GM21515 (cell line): ENCODE data around the gene CDH18.
"Not testable (repeated sequence)": the region's sequence is repeated elsewhere in the genome, so short reads cannot be mapped to it uniquely, and the experiment has no call there.

Experiments used
- ATAC-seq: cut with Tn5 transposase; IDR thresholded peaks from one replicate; pipeline ENCODE4 v1.9.1; 2021; ENCODE audit not compliant: unreplicated experiment

CDH18 gene

DNA sequence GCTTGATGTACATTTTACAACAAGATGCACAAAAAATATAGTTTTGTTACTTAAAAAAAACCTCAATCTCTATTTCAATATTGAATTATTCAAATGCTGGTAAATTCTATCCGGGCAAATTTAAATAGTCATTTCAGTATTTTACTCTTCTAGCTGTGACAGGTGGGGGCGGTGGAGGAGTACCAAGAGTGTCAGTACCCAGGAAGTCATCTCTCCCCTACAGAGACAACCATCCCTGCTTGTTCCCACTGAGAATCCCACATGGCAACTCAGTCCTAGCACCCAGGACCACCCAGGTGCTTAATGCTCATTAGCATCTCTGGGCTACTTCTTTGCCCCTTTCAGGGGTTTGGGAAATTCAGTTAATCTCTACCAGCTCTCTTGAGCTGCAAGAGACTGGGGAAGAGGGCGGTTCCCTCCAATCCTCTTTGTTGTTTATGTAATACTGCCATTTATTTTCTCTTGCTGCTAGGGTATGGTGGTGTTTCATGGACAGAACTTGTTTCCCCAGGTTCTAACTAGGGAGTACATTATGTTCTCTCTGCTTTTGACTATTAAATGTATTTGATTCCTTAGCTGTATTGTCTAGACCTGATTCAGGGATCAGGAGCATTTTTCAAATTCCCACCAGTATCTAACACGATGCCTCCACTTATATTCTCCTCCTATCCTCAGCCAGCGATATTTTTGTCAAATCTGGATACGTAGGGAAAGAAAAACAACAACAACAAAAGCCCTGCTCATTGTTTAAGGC lies 122.5 kb downstream of the CDH18 start:
- no peak for ATAC-seq

DNA sequence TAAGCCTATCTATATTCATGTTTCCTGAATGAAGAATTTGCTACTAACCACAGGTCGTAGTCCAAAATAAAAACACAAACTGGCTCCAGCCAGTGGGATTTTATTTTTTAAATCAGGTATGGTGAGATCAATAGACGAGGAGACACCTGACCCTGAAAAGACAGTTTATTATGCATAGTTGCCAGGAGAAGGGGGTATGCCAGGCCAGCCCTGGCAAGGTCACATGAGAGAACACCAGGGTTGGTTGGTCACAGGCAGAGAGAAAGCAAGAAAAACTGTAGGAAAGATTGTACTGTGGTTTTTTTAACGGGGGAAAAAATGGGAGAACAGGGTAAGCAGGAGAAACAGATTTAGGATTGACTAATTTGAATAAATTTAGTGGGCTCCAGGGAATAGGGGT lies 125.3 kb downstream of the CDH18 start:
- ATAC-seq, result no peak

GRCh38 chr5:19859020-19859419 lies 129.0 kb downstream of the CDH18 start:
- ATAC-seq, result no peak

DNA sequence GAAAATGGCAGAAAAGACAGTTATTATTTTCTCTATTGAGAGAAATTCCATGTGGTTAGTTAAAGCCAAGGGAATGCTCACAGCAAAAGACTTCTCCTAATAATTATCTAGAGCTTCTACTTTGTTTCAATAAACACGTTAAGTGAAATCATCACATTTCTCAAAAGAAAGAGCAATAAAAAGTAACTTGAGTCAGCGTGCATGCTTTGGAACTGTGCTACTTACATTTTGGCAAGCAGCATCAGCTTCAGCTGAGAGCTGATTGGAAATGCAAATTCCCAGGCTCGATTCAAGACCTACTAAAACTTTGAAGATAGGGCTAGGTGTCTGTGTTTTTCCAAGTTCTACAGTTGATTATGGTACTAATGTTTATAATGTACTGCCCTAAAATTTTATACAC lies 132.1 kb downstream of the CDH18 start:
- ATAC-seq, result no peak

- no peak for ATAC-seq
Measured at GRCh38 chr5:19855453-19855852, 132.5 kb downstream of the CDH18 start.

DNA sequence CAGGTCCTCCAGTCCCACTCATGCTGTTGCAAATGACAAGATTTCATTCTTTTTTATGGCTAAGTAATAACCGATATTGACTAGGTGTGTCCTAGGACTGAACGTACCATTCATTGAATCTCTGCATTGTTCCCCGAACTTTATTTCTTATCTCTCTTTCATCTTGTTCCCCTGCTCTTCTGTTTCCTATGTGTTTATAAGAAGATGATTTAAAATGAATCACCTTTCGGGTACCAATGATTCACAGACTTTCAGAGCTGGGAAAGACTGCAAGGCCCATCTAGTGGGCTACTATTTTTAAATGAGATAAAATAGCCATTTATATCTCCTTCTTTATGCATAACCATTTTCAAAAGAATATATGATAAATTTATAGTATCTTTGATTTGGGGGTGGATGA lies 133.0 kb downstream of the CDH18 start:
- ATAC-seq, result no peak

- ATAC-seq, result no peak
Measured at GRCh38 chr5:19853616-19854240, 134.3 kb downstream of the CDH18 start.

DNA sequence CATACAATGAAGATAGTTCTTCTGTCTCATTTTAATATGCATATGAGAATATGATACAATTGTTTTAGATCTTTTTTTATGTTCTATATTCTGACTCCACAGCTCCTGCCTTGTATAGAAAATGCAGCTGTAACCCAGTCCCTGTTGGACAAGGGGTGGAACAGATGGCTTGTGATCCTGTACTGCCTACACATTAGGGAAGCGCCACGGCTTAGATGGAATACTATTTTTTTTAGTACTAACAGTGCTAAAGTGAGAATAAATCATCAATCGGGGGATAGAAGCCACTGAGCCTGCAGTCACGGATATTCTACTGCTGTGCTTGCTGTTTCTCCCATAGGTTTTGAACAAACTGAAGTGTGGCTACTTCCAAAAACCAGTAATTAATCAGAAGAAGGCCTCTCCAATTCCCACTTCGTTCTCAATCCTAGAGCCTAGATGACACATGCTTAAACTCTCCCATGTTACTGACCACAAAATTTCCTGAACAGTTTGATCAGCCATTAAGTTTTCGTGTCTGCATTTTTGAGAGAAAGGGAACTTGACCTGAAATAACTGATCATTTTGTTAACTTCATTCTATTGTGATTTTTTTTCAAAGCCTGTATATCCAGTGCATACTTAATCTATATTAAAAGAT lies 150.3 kb downstream of the CDH18 start:
- no peak for ATAC-seq

DNA sequence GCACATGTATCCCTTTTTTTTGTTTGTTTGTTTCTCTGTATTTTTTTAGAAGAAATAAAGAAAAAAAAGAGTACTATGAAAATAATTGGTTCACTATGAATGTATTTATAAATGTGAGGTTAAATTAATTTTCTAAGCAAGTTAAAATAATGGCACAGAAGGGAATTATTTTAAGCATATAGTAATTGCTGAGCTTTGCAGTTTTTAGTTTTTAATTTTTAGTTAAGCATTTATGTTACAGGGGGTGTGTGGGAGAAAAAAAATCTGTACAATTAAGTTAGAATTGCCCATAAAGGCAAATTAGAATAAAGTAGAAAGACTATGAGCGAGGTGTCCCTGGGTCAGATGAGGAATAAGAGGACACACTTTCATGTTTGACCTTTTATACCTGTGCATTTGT lies 152.6 kb downstream of the CDH18 start:
- no peak for ATAC-seq

DNA sequence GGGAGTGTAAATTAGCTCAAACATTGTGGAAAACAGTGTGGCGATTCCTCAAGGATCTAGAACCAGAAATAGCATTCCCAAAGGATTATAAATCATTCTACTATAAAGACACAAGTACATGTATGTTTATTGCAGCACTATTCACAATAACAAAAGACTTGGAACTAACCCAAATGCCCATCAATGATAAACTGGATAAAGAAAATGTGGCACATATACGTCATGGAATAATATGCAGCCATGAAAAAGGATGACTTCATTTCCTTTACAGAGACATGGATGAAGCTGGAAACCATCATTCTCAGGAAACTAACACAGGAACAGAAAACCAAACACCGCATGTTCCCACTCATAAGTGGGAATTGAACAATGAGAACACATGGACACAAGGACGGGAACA lies 175.3 kb downstream of the CDH18 start:
- ATAC-seq, result not testable (repeated sequence)

DNA sequence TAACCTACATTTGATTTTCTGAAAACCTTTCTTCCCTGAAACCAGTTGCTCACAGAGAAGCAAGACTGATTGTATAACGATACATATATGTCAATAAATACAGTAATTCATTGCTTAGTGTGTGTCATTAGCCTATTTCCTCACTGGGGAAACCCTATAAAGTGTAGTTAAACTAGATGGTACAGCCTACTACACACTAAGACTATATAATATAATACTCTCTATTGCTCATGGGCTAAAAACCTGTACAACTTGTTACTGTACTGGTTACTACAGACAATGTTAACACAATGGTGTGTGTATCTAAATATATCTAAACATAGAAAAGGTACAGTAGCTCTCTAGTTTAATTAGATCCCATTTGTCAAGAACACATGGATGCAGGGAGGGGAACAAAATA lies 181.2 kb downstream of the CDH18 start:
- no peak for ATAC-seq

- no peak for ATAC-seq
Measured at GRCh38 chr5:19802686-19803085, 185.3 kb downstream of the CDH18 start.

GRCh38 chr5:19795218-19795617 lies 192.8 kb downstream of the CDH18 start:
- ATAC-seq, result no peak

DNA sequence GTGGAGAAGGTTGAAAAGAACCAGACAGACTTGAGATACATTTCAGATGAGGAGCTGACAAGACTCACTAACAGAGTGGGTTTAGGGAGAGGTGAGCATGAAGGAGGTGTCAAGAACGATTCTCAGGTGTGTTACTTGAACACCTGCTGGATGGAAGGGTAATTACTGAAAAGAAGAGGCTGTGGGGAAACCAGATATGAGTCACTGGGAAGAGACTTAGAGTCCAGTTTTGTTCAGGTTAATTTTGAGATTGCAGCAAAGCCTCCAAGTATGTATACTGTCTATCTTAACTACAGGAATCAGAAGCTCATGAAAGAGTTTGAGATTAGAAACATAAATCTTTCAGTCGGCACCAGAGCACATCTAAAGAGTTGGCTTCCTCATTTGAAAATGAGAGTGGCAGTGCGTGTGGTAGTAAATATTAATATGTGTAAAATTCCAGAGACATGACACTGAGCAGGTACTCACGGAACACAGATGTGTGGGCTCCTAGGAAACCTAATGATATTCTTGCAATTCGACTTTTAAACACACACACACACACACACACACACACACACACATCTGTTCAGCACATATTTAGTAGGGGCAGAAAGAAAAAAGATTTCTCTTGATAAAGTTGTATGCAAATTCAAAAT lies 197.1 kb downstream of the CDH18 start:
- no peak for ATAC-seq

DNA sequence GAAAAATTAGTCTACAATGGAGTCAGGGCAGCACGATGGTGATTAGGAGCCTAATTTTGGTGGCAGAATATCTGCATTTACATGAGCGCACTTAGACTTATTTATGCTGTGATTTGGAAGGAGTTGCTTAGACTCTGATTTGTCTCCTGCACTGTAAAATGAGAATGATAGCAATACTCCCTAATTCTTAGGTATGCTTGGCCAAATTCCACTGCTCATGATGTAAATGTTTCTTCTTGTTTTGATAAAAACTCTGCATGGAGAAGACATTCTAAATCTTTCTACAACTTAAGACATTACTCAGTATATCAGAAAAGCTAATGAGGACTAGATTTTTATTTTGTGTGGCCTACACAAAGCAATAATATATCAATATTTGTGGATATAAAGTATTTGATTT lies 205.4 kb downstream of the CDH18 start:
- ATAC-seq, result no peak

GRCh38 chr5:19777363-19777762 lies 210.6 kb downstream of the CDH18 start:
- ATAC-seq, result no peak

- ATAC-seq, result not testable (repeated sequence)
Measured at GRCh38 chr5:19776886-19777285, 211.1 kb downstream of the CDH18 start.

GRCh38 chr5:19771174-19771835 lies 216.7 kb downstream of the CDH18 start:
- ATAC-seq, result no peak

DNA sequence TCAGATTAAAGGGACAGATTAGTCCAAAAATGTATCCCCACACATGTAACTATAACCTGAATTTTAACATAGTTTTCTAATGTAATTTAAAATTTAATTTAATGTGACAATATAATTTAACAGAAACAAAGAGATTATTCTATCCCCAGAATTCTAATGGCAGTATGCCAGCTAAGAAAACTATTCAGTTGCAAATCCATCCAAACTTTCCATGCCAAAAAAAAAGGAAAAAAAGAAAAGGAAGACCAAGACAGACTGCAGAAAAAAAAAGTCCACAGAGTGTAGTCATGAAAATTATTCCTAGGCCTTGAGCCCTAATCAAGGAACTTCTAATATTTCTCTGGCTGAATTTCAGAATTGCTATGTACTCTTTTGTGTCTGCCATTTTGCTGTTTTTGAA lies 217.6 kb downstream of the CDH18 start:
- ATAC-seq, result no peak

GRCh38 chr5:19767987-19768386 lies 220.0 kb downstream of the CDH18 start:
- no peak for ATAC-seq

- ATAC-seq, result no peak
Measured at GRCh38 chr5:19753579-19753978, 234.4 kb downstream of the CDH18 start.
